Fibroblast of lung (primary cell): ENCODE data around the gene MRPS25. TPM values are rescaled to one million over a fixed set of nuclear protein-coding genes. Genes with fewer than 3 reads are reported as not detected.

Source experiments
- DNase-seq, 2 donors: peaks; one replicate each; pipeline versions ENCODE4 v3.0.0 to v3.0.0-alpha.2; 2010; ENCODE audit warnings: low read depth in 2 of 2
- H2AFZ ChIP-seq: 2 replicates; pipeline ENCODE4 v1.5.1; 2012; ENCODE audit warnings: low read length, control low read depth, inconsistent platforms
- H3K27ac ChIP-seq: 2 replicates; pipeline ENCODE4 v1.5.1; 2011; ENCODE audit warnings: low read length, control low read depth; ENCODE audit not compliant: insufficient read depth
- H3K27me3 ChIP-seq: 2 replicates; pipeline ENCODE4 v1.5.1; 2011; ENCODE audit warnings: mild to moderate bottlenecking, low read length; ENCODE audit not compliant: control insufficient read depth, insufficient read depth
- H3K36me3 ChIP-seq: 2 replicates; pipeline ENCODE4 v1.5.1; 2011; ENCODE audit warnings: low read length; ENCODE audit not compliant: control insufficient read depth, insufficient read depth
- H3K4me1 ChIP-seq: 2 replicates; pipeline ENCODE4 v1.5.1; 2011; ENCODE audit warnings: low read length; ENCODE audit not compliant: control insufficient read depth, insufficient read depth; ENCODE audit errors: extremely low read depth
- H3K4me2 ChIP-seq: 2 replicates; pipeline ENCODE4 v1.5.1; 2011; ENCODE audit warnings: low read length, control low read depth; ENCODE audit not compliant: insufficient read depth; ENCODE audit errors: extremely low read depth
- H3K4me3 ChIP-seq, 4 experiments: fragments of 200-600 bp in 1 of 4; sonication (generic) in 1 of 4; replicated peaks in 1 of 4; 2 replicates each; pipeline ENCODE4 v1.5.1; 2011 to 2016; ENCODE audit warnings: low read length in 4 of 4, low read depth in 3 of 4, mild to moderate bottlenecking in 3 of 4, control low read depth in 2 of 4, inconsistent platforms in 1 of 4, mixed read lengths in 1 of 4; ENCODE audit not compliant: insufficient read depth in 1 of 4; ENCODE audit errors: control extremely low read depth in 1 of 4
- H3K79me2 ChIP-seq: 2 replicates; pipeline ENCODE4 v1.5.1; 2012; ENCODE audit warnings: mild to moderate bottlenecking, low read length, inconsistent platforms; ENCODE audit not compliant: control insufficient read depth, insufficient read depth
- H3K9ac ChIP-seq: 2 replicates; pipeline ENCODE4 v1.5.1; 2011; ENCODE audit warnings: mild to moderate bottlenecking, low read length, control low read depth; ENCODE audit not compliant: insufficient read depth
- H3K9me3 ChIP-seq: 2 replicates; pipeline ENCODE4 v1.5.1; 2012; ENCODE audit warnings: low read depth, low read length; ENCODE audit not compliant: control insufficient read depth, insufficient read depth
- H4K20me1 ChIP-seq: 2 replicates; pipeline ENCODE4 v1.5.1; 2011; ENCODE audit warnings: low read length; ENCODE audit not compliant: control insufficient read depth, insufficient read depth; ENCODE audit errors: extremely low read depth
- EZH2 ChIP-seq: IDR thresholded peaks from 2 replicates; pipeline ENCODE4 v1.5.1; 2012; ENCODE audit warnings: low read length, control low read depth, mild to moderate bottlenecking; ENCODE audit errors: missing control alignments
- polyA plus RNA-seq, 2 donors: library from polyadenylated mRNA; depleted of rRNA in 1 of 2; stranded (reverse) in 1 of 2; unstranded in 1 of 2; fragments of >200 nt; gene quantifications; 2 replicates each; pipeline ENCODE4 v1.2.1, GENCODE V29; 2011 to 2012; ENCODE audit warnings: missing spikeins in 1 of 2
- total RNA-seq: library from RNA; depleted of rRNA; stranded (reverse); fragments of >200 nt; gene quantifications from 2 replicates; pipeline ENCODE4 v1.2.1, GENCODE V29; 2014
- TF ChIP-seq, protein P1 (sequence below), 2 donors: IDR thresholded peaks in 1 of 2; conservative IDR thresholded peaks in 1 of 2; 1 replicate in 1 of 2; 2 replicates in 1 of 2; pipeline ENCODE4 v1.5.1; 2011 to 2012; ENCODE audit warnings: low read length in 2 of 2, control low read depth in 1 of 2, inconsistent platforms in 1 of 2, low read depth in 1 of 2, mild to moderate bottlenecking in 1 of 2

Gene MRPS25
- total and polyA plus RNA-seq, 2 donors (not counting 1 experiment from before 2014, with no cell fraction given) = 16.5 to 17.4 TPM

DNA sequence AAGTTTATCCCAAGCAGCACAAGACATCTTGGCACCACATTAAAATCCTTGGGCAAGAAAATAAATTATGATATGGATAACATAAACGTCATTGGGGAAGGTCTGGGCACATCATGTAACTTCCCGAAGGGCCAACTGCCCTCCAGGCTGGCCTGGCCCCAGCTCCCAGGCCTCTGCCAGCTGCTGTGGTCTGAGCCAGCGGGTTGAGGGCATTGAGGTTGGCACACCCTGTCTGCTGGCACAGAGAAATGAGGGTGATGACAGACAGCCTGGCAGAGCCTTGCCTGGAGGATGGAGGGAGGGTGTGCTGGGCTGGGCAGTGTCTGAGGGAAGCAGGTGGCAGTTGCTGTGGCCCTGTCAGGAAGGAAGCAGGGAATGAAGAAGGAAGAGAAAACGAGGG lies 37.1 kb upstream of the MRPS25 start:
- H3K4me3 ChIP-seq = no peak overlapping the region
- peak in 1 of 2 donors; percentile 72 for DNase-seq
- peaks cover 3% of the 10 kb centered on the region for H3K27me3 ChIP-seq
- no peak overlapping the region for H2AFZ ChIP-seq
- no peak for TF ChIP-seq EZH2
- TF ChIP-seq, protein P1, sequence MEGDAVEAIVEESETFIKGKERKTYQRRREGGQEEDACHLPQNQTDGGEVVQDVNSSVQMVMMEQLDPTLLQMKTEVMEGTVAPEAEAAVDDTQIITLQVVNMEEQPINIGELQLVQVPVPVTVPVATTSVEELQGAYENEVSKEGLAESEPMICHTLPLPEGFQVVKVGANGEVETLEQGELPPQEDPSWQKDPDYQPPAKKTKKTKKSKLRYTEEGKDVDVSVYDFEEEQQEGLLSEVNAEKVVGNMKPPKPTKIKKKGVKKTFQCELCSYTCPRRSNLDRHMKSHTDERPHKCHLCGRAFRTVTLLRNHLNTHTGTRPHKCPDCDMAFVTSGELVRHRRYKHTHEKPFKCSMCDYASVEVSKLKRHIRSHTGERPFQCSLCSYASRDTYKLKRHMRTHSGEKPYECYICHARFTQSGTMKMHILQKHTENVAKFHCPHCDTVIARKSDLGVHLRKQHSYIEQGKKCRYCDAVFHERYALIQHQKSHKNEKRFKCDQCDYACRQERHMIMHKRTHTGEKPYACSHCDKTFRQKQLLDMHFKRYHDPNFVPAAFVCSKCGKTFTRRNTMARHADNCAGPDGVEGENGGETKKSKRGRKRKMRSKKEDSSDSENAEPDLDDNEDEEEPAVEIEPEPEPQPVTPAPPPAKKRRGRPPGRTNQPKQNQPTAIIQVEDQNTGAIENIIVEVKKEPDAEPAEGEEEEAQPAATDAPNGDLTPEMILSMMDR (conservative IDR thresholded peaks at IDR 0.05 in 1 of 2, IDR thresholded peaks at IDR 0.05 in 1 of 2; ENCODE audit: low read depth in 1 of 2, low read length in 2 of 2) = no peak
- peaks cover 15% of the 10 kb centered on the region for H3K79me2 ChIP-seq
- no peaks in the 10 kb centered on the region for H3K36me3 ChIP-seq
- H3K4me2 ChIP-seq = no peak overlapping the region
- H3K9me3 ChIP-seq = no peaks in the 10 kb centered on the region
- peaks cover 5% of the 10 kb centered on the region for H3K4me1 ChIP-seq
- H3K27ac ChIP-seq = no peak overlapping the region
- H3K9ac ChIP-seq = no peak overlapping the region
- no peaks in the 10 kb centered on the region for H4K20me1 ChIP-seq

- Histone ChIP-seq H3K9me3 (no peaks in the 10 kb centered on the region), H3K27ac (peak overlapping the region; percentile 95), H3K36me3 (peaks cover 8% of the 10 kb centered on the region), H3K4me3 (peak overlapping the region; percentile 74 to 98 (median 90)), H3K79me2 (peaks cover 23% of the 10 kb centered on the region), H3K9ac (peak overlapping the region; percentile 94), H3K4me1 (peaks cover 5% of the 10 kb centered on the region), H3K27me3 (no peaks in the 10 kb centered on the region), H3K4me2 (peak overlapping the region; percentile 100), H2AFZ (peak overlapping the region; percentile 99), H4K20me1 (no peaks in the 10 kb centered on the region)
- no peak for DNase-seq
- TF ChIP-seq, protein P1 (conservative IDR thresholded peaks at IDR 0.05 in 1 of 2, IDR thresholded peaks at IDR 0.05 in 1 of 2; ENCODE audit: low read depth in 1 of 2, low read length in 2 of 2) = no peak
- no peak for TF ChIP-seq EZH2
These were observed 34.4 kb upstream of the MRPS25 start for GRCh38 chr3:15099364-15100098.

- TF ChIP-seq EZH2 = no peak
- TF ChIP-seq, protein P1 (conservative IDR thresholded peaks at IDR 0.05 in 1 of 2, IDR thresholded peaks at IDR 0.05 in 1 of 2; ENCODE audit: low read depth in 1 of 2, low read length in 2 of 2) = no peak
- Histone ChIP-seq H3K4me3 (peak within 1 kb of the TSS; percentile 74 to 98 (median 90)), H3K36me3 (peaks cover 8% of the 10 kb centered on the region), H3K4me2 (peak within 1 kb of the TSS; percentile 100), H3K79me2 (peaks cover 23% of the 10 kb centered on the region), H4K20me1 (no peaks in the 10 kb centered on the region), H3K9me3 (no peaks in the 10 kb centered on the region), H3K27me3 (no peaks in the 10 kb centered on the region), H2AFZ (peak within 1 kb of the TSS; percentile 99), H3K4me1 (peaks cover 5% of the 10 kb centered on the region), H3K9ac (peak within 1 kb of the TSS; percentile 94), H3K27ac (peak within 1 kb of the TSS; percentile 95)
- peak; percentile 92 to 95 for DNase-seq
These were observed 33.6 kb upstream of the MRPS25 start, which contains the start of gene RBSN for GRCh38 chr3:15098503-15099363. RBSN (minus strand) TSS chr3:15099148; CDS start chr3:15096120, 3,028 bp downstream.
